Nephron (organoid): ENCODE results near the gene PLCB3.
A peak's percentile ranks its signal among the peaks of the same experiment; 100 is the strongest.

Experiments used
- H3K27ac Mint-ChIP-seq, 3 experiments: 2 replicates each; pipeline ENCODE4 v1.8.0; 2020; ENCODE audit warnings: mixed read lengths in 3 of 3, mild to moderate bottlenecking in 2 of 3, moderate library complexity in 1 of 3
- H3K27me3 Mint-ChIP-seq: 2 replicates; pipeline ENCODE4 v1.8.0; 2021; ENCODE audit warnings: low read depth, mild to moderate bottlenecking, moderate library complexity, mixed read lengths
- H3K36me3 Mint-ChIP-seq: 2 replicates; pipeline ENCODE4 v1.8.0; 2020; ENCODE audit warnings: low read depth, mixed read lengths
- H3K4me1 Mint-ChIP-seq: 2 replicates; pipeline ENCODE4 v1.8.0; 2020; ENCODE audit warnings: mixed read lengths
- H3K4me3 Mint-ChIP-seq, 3 experiments: 2 replicates each; pipeline ENCODE4 v1.8.0; 2020; ENCODE audit warnings: mild to moderate bottlenecking in 3 of 3, mixed read lengths in 3 of 3, moderate library complexity in 2 of 3
- H3K9me3 Mint-ChIP-seq: 2 replicates; pipeline ENCODE4 v1.8.0; 2020; ENCODE audit warnings: mixed read lengths
- CTCF ChIP-seq, 3 experiments: fragments of 200-600 bp; sonication (generic); IDR thresholded peaks; one replicate each; pipeline ENCODE4 v1.5.0; 2021; ENCODE audit warnings: antibody characterized with exemption in 3 of 3; ENCODE audit not compliant: unreplicated experiment in 3 of 3

The PLCB3 gene

GRCh38 chr11:64299847-64300648 lies 48.7 kb downstream of the PLCB3 start, which contains the start of gene CATSPERZ:
CATSPERZ (plus strand) TSS chr11:64300358; CDS start chr11:64300411, 53 bp downstream.
- no peak within 1 kb of the TSS for H3K27ac Mint-ChIP-seq
- H3K4me3 Mint-ChIP-seq = peak within 1 kb of the TSS; percentile 62 to 76 (median 75)
- H3K27me3 Mint-ChIP-seq = peaks cover 91% of the 10 kb centered on the region
- no peak for TF ChIP-seq CTCF (IDR thresholded peaks at IDR 0.05; ENCODE audit: unreplicated experiment in 3 of 3)
- no peaks in the 10 kb centered on the region for H3K9me3 Mint-ChIP-seq
- no peaks in the 10 kb centered on the region for H3K36me3 Mint-ChIP-seq
- H3K4me1 Mint-ChIP-seq = peaks cover 14% of the 10 kb centered on the region

GRCh38 chr11:64303109-64304031 lies 52.0 kb downstream of the PLCB3 start:
- TF ChIP-seq CTCF (IDR thresholded peaks at IDR 0.05; ENCODE audit: unreplicated experiment in 3 of 3) = no peak
- Mint-ChIP-seq H3K4me1 (peaks cover 26% of the 10 kb centered on the region), H3K27ac (no peak overlapping the region), H3K9me3 (no peaks in the 10 kb centered on the region), H3K36me3 (no peaks in the 10 kb centered on the region), H3K27me3 (peaks cover 60% of the 10 kb centered on the region), H3K4me3 (peak overlapping the region; percentile 93 to 94 (median 93))

- no peaks in the 10 kb centered on the region for H3K36me3 Mint-ChIP-seq
- H3K27ac Mint-ChIP-seq = peak overlapping the region; percentile 69 to 97 (median 94)
- TF ChIP-seq CTCF (IDR thresholded peaks at IDR 0.05; ENCODE audit: unreplicated experiment in 3 of 3) = no peak
- peaks cover 54% of the 10 kb centered on the region for H3K27me3 Mint-ChIP-seq
- H3K4me3 Mint-ChIP-seq = peak overlapping the region; percentile 93 to 94 (median 93)
- H3K4me1 Mint-ChIP-seq = peaks cover 26% of the 10 kb centered on the region
- H3K9me3 Mint-ChIP-seq = no peaks in the 10 kb centered on the region
Observed at GRCh38 chr11:64304032-64304315, 52.6 kb downstream of the PLCB3 start.

- H3K4me3 Mint-ChIP-seq = peak overlapping the region; percentile 93 to 94 (median 93)
- peak; percentile 83 to 86 (median 86) for TF ChIP-seq CTCF (IDR thresholded peaks at IDR 0.05; ENCODE audit: unreplicated experiment in 3 of 3)
- peaks cover 26% of the 10 kb centered on the region for H3K4me1 Mint-ChIP-seq
- H3K27ac Mint-ChIP-seq = peak overlapping the region; percentile 69 to 97 (median 94)
- no peaks in the 10 kb centered on the region for H3K9me3 Mint-ChIP-seq
- H3K27me3 Mint-ChIP-seq = peaks cover 49% of the 10 kb centered on the region
- no peaks in the 10 kb centered on the region for H3K36me3 Mint-ChIP-seq
Observed at GRCh38 chr11:64304316-64305072, 53.2 kb downstream of the PLCB3 start.

GRCh38 chr11:64305075-64305690 lies 53.9 kb downstream of the PLCB3 start, which contains the start of gene ESRRA:
ESRRA (plus strand) TSS chr11:64305524; CDS start chr11:64307180, 1,656 bp downstream.
- no peak for TF ChIP-seq CTCF (IDR thresholded peaks at IDR 0.05; ENCODE audit: unreplicated experiment in 3 of 3)
- Mint-ChIP-seq H3K4me3 (peak within 1 kb of the TSS; percentile 93 to 97 (median 95)), H3K27ac (peak within 1 kb of the TSS; percentile 76 to 97 (median 94)), H3K4me1 (peaks cover 26% of the 10 kb centered on the region), H3K9me3 (no peaks in the 10 kb centered on the region), H3K27me3 (peaks cover 42% of the 10 kb centered on the region), H3K36me3 (no peaks in the 10 kb centered on the region)
